GM18508 (cell line): ENCODE data around the gene FNDC11.

Experiments used
- ATAC-seq: cut with Tn5 transposase; IDR thresholded peaks from one replicate; pipeline ENCODE4 v1.9.1; 2021; ENCODE audit warnings: moderate number of reproducible peaks; ENCODE audit not compliant: insufficient read depth, unreplicated experiment

The FNDC11 gene

DNA sequence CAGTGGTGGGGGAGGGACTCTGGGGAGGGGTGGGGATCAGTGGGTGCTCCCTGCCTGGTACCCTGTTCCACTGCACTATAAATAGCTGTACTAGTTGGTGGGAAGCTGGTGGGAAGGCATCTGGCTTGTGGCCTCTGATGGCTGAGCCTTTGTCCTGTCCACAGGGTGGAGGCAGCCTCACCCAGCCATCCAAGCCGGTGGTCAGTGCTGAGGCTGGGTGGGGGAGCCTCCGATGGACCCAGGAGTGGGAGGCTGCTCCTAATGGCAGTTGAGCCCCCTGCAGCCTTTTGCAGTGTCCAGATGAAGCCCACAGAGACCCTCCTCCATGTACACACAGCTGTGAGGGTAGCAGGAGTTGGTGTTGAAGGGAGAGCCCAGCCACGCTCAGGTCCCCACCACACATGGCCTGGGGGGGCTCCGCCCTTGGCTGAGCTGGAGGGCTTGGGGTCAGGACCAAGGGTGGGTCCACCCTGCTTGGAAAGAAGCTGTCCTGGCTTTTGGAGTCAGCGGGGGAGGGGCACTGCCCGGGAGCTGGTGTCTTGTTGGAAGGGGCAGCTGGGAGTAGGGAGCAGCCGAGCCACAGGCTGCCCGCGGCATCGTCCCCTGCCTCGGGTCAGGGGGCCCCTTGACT, 30.9 kb upstream of the FNDC11 start:
- ATAC-seq: no peak

DNA sequence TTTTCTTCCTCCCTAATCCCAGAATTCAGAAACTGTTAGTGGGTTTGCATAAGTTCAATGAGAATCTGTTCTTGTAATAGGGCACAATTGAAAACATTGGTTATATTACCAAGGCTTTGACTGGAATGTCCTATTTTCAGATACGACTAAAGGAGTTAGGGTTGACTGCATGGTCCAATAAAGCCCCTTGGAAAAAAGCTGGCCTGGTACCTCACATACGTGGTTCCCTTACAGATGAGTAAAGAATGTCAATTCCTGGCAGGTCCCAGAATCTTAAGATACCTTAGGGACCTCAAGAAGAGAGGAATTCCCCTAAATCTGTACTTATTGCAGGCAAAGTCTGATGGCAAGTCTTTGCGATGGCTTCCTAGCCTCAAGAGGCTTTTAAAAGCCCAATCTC, 28.8 kb upstream of the FNDC11 start:
- no peak for ATAC-seq

DNA sequence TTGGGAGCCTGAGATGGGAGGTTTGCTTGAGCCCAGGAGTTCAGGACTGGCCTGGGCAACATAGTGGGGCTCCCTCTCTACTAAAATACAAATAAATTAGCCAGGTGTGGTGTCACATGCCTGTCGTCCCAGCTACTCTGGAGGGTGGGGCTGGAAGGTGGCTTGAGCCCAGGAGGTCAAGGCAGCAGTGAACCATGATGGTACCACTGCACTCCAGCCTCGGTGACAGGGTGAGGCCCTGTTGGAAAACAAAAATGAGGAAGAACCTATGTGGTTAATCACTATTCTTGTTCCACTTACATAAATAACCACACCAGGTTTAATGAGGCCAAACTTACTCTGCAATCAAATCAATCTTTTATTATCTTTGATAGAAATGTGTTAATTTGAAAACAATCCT, 28.0 kb upstream of the FNDC11 start:
- no peak for ATAC-seq

- no peak for ATAC-seq
These were observed 26.8 kb upstream of the FNDC11 start for GRCh38 chr20:63527184-63527583.

DNA sequence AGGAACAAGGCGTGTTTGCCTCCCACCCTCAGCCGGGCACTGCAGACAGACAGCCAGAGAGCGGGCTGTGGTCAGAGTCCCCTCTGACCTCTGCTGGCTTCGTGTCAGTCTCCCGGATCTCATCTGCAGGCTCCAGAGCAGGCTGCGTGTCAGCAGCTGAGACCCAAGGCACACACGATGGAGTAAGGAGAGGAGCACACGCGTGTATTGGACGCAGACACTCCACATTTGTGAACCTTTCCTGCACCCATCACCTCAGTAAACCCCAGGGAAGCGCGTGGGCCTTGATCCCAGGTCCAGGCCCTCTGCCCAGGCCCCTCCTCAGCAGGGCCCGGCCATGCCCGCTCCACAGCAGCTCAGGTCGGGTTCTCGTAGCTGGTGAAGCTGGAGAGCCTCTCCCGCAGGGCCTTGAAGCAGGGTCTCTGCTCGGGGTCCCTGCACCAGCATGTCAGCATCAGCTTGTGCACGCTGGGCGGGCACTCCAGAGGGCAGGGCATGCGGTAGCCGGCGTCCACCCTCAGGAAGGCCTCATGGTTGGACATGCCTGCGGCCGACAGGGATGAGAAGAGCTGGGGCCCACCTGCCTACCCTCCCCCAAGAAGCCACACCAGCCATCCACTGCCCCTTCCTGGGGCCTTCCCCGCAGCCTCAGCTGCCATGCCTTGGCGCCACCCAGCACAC, 24.6 kb upstream of the FNDC11 start:
- ATAC-seq: no peak

GRCh38 chr20:63529861-63530787, 23.8 kb upstream of the FNDC11 start:
- no peak for ATAC-seq

GRCh38 chr20:63530788-63531160, 23.2 kb upstream of the FNDC11 start:
- ATAC-seq: no peak

DNA sequence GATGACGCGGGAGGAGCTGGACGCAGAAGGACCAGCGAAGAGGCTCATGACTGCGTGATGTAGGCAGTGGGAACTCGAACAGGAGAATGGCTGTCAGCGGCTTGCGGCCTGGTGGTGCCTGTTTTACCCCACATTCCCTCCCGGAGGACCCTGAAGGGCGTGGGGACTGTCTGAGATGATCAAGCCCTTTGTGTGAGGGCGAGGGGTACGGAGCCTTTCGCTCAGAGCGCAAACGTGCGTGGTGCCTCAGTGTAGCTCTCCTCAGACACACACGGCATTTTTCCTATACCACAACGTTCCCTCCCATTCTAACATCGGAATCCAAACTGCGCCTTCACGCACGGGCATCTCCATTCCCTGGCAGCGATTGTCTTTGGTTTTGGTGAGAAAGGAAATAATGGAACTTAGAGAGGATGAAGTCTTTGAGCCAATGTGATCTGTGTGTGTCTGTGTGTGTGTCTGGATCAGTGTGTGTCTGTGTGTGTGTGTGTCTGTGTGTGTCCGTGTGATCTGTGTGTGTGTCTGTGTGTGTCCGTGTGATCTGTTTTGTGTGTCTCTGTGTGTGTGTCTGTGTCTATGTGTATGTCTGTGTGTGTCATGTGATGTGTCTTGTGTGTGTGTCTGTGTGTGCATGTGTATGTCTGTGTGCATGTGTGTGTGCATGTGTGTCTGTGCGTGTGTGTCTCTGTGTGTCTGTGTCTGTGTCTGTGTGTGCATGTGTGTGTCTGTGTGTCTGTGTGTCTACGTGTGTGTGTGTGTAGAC, 22.1 kb upstream of the FNDC11 start:
- ATAC-seq: no peak

GRCh38 chr20:63532449-63532971, 21.4 kb upstream of the FNDC11 start:
- ATAC-seq: no peak

DNA sequence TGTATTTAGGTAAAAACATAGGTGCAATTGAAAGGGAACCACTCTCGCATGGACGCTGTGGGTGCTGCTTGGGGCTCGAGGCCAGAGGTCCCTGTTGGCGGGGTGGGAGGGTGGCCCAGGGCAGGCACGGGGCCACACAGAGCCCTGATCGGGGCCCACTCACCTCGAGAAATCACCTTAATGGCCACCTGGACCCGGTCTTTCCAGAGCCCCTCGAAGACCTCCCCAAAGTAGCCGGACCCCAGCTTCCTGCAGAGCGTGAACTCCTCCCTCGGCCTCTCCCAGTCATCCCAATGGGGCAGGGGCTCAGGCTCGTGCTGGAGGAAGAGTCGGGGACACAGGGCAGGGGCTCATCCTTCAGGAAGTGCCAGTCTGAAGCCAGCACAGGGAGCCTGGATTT, 20.6 kb upstream of the FNDC11 start:
- ATAC-seq: no peak

DNA sequence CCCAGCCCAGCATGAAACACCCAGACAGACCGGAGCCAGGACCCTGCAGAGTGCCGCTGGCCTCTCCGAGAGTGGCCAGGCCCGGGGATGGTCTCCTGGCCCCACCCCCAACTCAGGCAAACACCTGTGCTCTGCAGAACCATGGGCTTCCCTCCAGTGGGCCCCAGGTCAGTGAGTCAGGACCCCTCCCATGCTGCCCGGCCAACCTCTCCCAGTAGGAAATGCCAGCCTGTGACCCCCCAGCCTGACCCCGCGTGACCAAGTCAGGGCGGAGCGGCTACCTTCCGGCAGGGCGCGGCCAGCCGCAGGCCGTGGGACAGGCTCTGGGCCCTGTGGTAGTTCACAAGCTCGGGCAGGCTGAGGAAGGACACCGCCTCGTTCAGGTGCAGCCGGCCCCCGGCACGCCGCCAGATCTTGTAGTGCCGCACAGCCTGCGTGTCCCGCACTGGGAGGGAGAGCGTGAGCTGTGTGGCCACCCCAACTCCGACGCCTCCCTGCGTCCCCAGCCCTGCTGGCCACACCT, 20.0 kb upstream of the FNDC11 start:
- ATAC-seq: no peak

GRCh38 chr20:63534427-63534830, 19.5 kb upstream of the FNDC11 start:
- ATAC-seq: no peak

DNA sequence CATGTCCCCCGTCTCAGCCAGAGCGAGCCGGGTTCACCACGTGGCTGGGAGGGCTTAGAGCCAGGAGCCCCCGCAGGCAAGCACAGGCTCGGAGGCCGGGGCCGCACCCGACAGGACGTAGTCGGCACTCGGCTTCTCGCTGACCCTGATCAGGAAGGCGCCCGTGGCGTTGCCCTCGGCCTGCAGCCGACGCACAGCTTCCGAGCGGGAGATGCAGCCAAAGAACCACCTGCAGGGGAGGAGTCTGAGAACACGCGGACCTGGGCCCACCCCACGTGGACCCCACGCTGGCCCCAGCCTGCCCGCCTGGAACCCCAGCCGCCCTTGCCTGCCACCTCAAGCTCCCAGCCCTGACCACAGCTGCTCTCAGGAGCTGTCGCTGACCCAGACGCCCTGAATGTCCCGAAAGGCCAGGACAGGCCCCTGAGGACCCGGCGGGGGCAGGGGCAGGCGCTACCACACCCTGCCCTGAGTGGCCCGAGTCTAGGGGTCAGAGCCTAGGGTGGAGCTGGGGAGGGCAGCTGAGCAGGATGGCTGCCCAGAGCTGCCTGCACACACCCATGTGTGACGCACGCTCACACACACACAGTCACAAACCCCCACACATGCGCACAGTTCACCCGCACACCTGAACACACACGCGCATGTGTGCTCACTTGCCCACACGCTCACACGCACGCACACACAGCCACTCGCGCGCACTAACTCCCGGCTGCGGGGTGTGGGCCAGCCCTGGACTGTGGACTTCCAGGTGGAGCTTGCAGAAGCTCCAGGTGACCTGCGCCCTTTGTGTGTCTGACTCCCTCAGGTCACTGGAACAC, 18.9 kb upstream of the FNDC11 start:
- no peak for ATAC-seq

GRCh38 chr20:63536241-63536977, 17.6 kb upstream of the FNDC11 start:
- no peak for ATAC-seq

DNA sequence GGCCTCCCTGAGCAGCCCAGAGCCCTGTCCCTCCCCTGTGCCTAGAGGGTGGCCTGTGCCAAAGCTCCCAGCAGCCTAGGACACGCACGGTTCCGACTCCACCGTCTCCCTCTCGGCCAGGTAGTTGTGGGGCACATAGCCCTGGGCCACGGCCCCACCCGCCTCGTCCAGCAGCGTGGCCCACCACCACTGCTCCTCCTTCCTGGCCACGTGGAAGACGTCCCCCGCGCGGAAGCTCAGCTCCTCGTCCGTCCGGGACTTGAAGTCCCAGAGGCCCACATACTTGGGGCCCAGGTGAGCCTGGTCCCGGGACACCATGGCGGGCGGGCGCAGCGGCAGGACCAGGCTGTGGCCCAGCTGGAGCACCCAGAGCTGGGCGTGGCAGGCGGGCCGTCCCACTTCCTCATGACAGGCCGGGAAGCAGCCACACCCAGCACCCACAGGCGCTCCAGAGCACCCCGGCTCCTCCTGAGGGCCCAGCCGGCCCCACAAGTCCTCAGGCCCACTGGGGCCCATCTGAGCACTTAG, 16.9 kb upstream of the FNDC11 start, which contains the start of gene PTK6:
Gene PTK6 (minus strand): TSS at position 380 of the 528 bp plus-strand sequence. CDS start 62 bp downstream, at position 318.
- ATAC-seq: no peak

DNA sequence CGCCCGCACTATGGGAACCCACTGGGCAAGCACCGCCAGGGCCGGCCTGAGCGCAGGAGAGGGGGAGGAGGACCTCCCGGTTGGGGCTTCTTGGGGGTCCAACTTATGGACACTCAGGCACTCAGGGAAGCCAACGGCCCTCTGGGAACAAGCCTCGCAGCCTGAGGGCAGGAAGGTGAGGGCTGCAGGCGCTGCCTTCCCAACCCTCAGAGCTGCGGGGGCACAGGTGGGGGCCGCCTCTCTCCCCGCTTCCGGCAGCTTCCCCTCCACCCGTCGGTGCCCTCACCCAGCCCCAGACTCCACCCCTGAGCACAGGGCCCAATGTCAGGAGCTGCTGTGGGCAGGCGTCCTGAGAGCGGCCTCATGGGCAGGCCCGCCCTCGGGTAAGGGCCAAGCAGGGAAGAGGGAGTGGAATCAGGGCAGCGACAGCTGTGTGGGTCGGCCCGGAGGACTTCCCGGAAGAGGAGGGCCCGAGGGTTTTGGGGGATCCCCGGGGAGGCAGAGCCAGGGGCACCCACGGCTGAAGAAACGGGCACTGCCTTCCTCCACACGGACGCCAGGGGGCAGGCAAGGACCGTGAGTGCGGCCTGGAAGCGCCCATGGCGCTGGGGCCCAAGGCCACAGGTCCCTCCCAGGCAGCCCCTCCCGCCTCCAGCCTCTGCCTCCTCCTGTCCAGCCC, 16.3 kb upstream of the FNDC11 start:
- ATAC-seq: no peak

- no peak for ATAC-seq
These were observed 15.5 kb upstream of the FNDC11 start for GRCh38 chr20:63538204-63539091.
